ENCODE measurements around the gene KRT34.
"Not testable (repeated sequence)": the region's sequence is repeated elsewhere in the genome, so short reads cannot be mapped to it uniquely, and the experiment has no call there.

KRT34 gene

DNA sequence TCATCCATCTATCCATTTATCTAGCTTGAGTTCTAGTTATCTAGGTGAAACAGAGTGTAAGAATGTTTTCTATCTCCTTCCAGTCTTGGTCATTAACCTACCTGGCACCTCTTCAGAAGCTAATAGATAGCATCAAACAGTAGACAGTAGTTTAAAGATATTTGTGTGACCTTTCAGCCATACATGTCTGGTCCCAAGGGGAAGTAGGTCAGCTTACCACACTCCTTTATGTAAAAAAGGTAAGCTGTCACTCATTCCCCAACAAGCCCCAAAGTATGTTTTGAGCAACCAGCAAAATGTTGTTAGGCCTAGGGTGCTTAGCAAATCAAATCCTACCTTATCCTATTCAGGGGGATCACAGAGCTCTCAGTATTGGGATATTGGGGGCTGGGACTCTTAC, 16.0 kb downstream of the KRT34 start:
- no peak for DNase-seq (ENCODE audit: low read depth in 3 of 3)

DNA sequence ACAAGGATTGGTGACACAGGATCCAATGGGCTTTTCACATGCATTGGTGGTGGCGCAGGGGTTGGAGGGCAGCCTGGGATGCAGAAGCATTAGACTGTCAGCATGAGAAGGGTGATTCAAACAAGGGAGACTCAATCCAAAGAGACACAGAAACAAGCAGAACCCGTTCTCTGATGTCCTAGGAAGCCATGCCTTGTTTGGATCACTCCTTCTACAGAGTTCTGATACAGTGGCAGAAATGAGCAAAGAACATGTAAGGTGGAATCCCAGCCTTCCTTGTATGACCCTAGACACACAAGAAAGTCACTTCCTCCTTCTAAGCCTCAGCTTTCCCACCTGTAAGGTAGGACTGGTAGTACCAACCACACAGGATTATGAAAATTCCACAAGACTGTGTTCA, 18.2 kb downstream of the KRT34 start:
- no peak for DNase-seq (ENCODE audit: low read depth in 3 of 3)

GRCh38 chr17:41360296-41360995, 21.7 kb downstream of the KRT34 start:
- no peak for DNase-seq (ENCODE audit: low read depth in 3 of 3)

- no peak for DNase-seq (ENCODE audit: low read depth in 3 of 3)
These were observed 27.6 kb downstream of the KRT34 start for GRCh38 chr17:41354536-41354935.

DNA sequence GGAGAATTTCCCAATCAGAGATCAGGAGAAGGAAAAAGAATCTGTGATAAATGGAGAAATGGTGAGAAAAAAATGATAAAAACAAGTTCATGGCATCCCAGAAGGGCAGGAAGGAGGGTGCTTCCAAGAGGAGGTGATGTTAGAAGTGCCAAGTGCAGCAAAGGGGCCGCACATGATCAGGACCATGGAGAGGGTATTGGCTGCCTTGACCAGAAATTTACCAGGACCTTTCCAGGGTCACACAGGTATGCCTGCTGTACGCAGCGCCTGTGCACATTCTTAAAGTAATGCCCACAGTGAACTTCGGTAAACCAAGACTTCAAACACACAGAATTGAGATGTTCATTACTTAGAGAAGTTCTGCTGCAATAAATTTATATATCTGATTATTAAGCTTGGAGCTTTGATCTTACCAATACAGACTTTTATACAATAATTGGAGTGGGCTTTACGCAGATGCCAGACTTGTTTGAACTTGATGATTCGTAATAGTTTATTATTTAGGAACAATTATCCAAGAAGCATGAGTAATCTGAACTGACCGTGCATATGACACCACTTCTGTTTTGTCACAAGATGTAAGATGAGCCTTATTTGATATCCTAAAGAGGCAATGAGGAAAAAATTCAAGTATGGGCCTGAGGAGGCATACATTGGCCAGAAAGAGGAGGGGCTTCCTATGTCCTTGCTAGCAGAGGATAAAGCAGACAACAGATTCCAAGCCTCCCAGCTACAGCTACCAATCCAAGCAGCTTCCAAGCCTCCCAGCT, 29.3 kb downstream of the KRT34 start:
- no peak for DNase-seq (ENCODE audit: low read depth in 3 of 3)

DNA sequence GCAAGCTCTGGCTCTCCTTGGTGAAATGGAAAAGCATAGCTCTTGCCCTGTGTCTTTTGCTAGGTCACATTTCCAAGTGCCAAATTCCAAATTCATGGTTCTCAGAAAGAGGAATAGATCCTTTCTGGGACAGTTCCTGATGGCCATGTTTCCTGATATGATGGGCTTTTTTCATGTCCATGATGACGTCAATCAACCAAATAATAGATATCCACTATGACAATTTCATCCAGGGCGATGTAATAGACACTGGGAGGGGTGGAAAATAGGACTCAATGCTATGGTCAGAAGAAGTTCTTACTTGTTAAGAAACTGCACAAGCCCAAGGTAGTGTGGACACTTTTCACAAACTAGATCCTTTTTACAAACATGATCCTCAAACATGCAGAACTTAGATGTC, 30.9 kb downstream of the KRT34 start:
- no peak for DNase-seq (ENCODE audit: low read depth in 3 of 3)

DNA sequence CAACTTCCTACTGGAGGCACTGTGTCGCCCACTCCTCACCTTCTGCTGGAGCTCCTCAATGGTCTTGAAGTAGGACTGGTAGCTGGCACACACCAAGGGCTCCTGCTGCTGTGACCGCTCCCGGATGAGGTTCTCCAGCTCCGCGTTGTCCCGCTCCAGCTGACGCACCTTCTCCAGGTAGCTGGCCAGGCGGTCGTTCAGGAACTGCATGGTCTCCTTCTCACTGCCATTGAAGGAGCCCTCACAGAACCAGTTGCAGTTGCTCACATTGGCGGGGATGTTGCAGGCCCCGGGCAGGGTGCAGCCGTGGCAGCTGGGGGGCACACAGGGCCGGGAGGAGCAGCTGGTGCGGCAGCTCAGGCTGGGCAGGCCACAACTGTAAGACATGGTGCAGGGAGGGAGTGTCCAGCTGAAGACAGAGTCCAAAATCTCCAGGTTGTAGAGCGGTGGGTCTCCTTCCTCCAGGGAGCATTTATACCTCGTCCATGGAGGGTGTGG, 31.7 kb downstream of the KRT34 start, which contains the start of gene KRT33A:
TSS of gene KRT33A (minus strand) at position 448 of the 498 bp plus-strand sequence. CDS start at position 387, 61 bp downstream.
- DNase-seq (ENCODE audit: low read depth in 3 of 3): not testable (repeated sequence)

- DNase-seq (ENCODE audit: low read depth in 3 of 3): no peak
These were observed 34.0 kb downstream of the KRT34 start for GRCh38 chr17:41347869-41348760.

- DNase-seq (ENCODE audit: low read depth in 3 of 3): not testable (repeated sequence)
These were observed 35.7 kb downstream of the KRT34 start for GRCh38 chr17:41346421-41346820.

- DNase-seq (ENCODE audit: low read depth in 3 of 3): no peak
These were observed 36.1 kb downstream of the KRT34 start for GRCh38 chr17:41345992-41346391.

DNA sequence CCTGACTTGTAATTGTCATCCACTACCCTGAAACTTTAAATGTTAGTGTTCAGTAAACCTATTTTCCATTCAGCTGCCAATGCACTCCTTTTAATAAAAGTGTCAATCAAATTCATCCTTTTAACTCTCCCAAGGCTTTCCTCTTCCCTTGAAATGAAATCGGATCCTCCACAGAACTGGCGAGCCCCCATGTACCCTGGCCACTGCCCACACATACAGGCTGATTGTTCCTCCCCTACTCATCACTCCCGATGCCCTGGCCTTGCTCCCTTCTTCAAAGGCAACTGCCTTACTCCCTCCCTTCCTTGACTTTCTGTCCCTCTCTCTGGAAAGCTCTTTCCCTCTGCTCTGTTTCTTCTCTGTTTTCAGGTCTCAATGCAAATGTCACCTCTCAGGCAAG, 39.1 kb downstream of the KRT34 start:
- no peak for DNase-seq (ENCODE audit: low read depth in 3 of 3)

DNA sequence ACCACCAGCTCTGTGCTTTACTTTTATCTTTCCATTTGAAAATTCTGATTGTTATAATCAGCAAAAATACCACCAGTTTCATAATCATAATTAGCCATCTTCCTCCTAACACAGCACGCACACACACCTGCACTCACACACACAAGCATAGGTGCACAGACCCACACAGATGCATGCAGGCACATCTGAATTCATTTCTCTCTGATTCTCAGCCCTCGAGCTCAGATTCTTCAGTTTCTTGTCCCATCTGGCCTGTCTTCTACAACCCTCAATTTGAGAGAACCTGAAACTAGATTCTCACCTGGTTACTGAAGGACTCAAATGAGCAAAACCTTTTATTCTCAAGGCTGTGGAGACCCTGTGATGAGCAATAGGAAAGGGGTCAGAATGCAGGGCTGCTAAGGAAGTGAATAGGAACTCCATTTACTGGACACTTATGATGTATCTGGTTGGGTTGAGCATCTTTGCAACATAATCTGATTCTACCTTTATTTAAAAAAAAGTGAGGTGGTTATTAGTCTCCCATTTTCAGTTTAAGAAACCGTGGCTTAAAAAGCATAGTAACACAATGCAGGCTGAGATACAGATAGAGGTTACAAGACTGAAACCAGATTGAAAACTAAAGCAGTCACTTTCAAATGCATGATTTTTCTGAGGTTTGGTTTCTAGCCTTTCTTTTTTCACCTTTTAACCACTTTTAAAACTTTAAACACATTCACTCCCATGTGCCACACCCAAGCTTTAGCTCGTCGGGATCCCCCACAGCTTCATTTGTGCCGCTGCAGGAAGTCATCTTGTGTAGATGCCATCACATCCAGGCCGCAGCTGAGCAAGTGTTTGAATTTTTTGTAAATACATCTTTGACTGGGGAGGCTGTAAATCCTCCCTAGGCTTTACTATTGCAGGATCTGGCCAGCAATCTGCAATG, 40.9 kb downstream of the KRT34 start:
- peak in 1 of 3 experiments; percentile 50 for DNase-seq (ENCODE audit: low read depth in 3 of 3)

- no peak for DNase-seq (ENCODE audit: low read depth in 3 of 3)
These were observed 41.6 kb downstream of the KRT34 start for GRCh38 chr17:41340494-41340893.

DNA sequence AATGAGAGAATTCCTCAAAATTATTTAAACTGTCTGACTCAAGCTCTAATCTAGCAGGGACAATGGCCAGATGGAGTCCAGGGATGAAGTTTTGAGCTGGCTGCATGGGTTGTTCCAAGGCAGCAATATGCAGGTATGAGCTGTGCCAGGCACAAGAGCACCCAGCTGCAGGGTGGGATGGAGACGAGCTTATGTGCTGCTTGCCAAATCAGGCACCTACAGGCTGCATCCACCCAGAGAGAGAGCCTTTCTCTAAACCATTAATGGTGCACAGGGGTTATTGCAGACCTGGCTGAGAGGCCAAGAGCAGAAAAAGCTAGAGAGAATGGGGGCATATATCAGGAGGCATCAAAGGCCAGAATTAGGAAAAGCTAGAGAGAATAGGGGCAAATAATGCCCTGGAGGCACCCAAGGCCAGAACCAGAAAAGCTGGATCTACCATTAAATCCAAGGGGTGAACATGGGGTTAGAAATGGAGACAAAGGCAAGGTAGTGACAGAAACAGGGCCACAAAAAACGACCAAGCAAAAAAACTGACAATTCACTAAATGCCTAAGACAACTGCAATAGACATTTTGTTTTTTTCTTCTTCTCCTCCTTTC, 42.4 kb downstream of the KRT34 start:
- DNase-seq (ENCODE audit: low read depth in 3 of 3): no peak

DNA sequence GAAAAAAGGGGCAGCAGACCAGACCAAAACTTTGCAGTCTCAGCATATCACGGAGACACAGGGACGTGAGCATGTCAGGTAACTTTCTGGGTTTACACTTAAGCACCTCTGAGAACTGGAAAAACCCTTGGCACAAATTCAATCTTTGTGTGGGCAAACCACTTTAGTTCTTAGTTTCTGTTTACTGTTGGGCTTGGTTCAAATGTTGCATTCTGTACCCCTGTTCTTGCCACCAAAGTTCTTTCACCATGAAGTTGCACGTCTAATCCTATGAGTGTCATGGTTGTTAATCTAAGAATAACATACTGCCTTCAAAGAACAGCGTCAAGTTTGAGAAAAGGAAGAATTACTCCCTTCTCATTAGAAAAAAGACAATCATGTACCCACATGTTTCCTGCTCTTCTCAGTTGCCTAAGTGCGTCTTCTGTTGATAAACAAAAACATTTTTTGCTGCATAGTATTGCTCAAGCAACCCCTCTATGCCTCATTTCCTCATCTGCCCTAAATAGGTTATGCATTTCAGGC, 43.1 kb downstream of the KRT34 start:
- DNase-seq (ENCODE audit: low read depth in 3 of 3): peak in 1 of 3 experiments; percentile 20

GRCh38 chr17:41335747-41336146, 46.4 kb downstream of the KRT34 start:
- no peak for DNase-seq (ENCODE audit: low read depth in 3 of 3)

DNA sequence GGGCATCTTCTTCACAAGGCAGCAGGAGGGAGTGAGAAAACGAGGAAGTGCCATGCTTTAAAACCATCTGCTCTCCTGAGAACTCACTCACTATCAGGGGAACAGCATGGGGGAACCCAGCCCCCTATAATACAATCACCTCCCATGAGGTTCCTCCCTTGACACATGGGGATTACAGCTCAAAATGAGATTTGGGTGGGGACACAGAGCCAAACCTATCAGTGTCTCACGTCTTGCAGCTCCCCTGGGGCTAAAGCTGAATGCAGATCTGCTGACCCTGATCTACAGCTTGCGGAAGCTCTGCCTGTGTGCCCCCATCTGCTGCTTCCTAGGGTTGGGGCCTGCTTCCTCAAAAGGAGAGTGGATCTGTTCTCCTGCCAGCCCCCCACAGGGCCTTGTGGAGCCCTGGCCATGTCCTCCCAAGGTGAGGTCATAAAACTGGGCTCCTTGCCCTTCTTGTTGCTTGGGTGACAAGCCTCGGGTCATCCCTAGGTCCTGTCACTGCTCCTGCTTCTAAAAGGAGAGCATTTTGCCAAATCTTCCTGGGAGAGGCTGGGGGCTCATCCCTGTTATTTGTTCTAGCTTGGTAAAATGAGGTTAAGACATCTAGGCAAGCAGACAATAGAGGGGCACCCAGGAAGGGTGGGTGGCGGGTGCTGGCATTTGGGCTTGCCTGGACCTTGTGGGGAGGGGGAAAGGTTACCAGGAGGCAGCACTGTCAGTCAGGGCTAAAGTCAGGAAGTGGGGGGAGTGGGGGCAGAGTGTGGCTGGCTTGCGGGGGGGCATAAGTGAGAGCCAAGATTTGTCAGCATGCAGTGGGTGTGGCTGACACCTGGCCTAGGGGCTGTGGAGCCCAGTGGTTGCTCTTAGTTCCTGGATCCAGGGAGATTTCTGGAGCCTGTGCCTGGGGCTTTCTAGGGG, 47.5 kb downstream of the KRT34 start:
- no peak for DNase-seq (ENCODE audit: low read depth in 3 of 3)

DNA sequence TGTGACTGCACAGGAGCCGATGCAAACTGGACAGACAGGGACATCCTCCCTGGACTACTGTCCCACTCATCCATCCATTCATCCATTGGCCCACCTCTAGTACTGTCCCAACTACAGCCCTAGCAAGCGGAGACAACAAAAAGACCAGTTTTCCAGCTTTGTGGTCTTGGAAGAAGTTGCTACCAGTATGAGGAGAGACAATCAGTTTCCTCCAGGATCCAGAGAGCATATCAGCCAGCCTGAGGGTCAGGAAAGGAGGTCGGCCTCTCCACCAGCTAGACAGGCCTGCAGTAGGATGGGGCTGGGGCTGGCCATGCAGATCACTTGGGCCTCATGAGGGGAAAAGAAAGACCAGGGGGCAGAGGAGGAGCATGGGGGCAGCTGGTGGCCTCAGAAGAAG, 48.3 kb downstream of the KRT34 start:
- no peak for DNase-seq (ENCODE audit: low read depth in 3 of 3)

GRCh38 chr17:41333098-41333497, 49.0 kb downstream of the KRT34 start:
- no peak for DNase-seq (ENCODE audit: low read depth in 3 of 3)

Data from stimulated activated CD4-positive, alpha-beta T cell treated with anti-CD3 and anti-CD28 coated beads, TNF-alpha, amount 100 ng/mL, for 24 hours (primary cell).